NCI-H2171 treated with DMSO at 0.1 percent for 48 hours (cell line): ENCODE results near the gene CDK8.
"Not testable (repeated sequence)": the region's sequence is repeated elsewhere in the genome, so short reads cannot be mapped to it uniquely, and the experiment has no call there.

Experiments used
- DNase-seq: peaks from one replicate; lab custom pipeline; 2025; lab: John Stamatoyannopoulos, UW

Gene CDK8

DNA sequence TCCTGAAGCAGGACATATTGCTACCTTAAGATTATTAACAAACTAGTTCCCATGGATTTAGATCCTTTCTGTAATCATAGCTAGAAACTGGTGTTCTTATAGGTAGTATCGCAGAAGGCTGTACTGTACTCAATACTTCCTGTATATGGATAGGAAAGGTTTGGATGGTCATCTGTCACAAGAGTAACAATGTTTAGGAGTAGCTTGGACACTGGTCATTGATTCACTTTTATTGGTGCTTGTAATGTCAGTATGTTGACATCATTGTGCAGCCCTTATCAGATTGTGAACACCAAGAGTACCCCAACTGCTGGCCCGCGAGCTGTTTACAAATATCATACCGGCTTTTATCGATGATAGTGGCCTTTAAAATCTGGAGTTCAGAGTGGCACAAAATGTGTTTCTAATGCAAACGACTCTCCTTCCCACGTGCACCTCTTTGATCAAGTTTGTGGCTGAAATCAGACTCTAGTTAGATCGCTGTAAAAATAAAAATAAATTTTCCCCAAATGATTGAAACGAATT is 605 bp upstream of the CDK8 start:
- DNase-seq: no peak

DNA sequence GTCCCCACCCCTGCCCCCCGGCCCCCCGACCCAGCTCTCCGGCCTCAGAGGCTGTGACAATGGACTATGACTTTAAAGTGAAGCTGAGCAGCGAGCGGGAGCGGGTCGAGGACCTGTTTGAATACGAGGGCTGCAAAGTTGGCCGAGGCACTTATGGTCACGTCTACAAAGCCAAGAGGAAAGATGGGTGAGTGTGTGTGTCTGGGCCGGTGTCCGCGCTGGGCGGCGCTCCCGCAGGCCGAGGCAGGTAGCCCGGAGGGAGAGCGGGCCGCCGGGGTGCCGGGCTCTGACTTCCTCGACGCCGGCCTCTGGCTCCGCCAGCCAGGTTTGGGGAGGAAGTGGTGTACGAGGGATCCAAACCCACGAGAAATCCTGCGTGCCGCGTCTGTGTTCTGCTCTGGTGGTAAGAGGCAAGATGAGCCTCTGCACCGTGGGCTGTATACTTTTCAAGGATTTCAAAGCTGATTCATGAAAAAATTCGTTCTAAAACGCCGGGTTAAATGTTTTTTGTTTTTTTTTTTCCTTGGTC is 718 bp downstream of the CDK8 start:
- peak; percentile 6 for DNase-seq

- no peak for DNase-seq
These were observed 1.2 kb downstream of the CDK8 start for GRCh38 chr13:26255115-26255514.

DNA sequence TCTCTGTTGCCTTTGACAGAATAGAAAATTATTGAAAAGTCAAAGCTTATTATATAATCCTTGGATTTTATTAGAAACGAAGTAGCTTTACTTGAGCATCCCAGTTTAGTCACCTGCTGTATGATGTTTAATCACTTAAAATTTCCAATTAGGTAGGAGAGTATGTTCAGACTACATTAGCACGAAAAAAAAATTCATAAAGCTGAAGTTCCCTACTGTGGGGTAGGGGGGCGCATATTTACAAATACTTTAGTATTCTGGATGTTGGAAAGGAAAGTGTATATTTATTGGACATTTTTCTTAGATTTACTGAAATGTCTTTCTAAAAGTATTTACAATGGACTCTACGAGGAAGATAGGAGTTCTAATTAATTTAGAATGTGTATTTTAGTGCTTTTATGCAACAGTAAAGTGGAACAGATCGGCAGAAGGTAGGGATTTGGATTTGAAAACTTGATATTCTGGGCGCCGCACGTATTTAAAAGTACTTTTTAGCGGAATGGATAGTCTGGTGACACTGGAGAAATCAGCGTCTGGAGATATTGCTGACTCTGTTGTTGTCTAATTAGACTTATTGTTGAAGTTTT is 1.9 kb downstream of the CDK8 start:
- DNase-seq: peak; percentile 29

GRCh38 chr13:26257049-26257448 is 3.1 kb downstream of the CDK8 start:
- DNase-seq: no peak

- DNase-seq: no peak
These were observed 5.7 kb downstream of the CDK8 start for GRCh38 chr13:26259634-26260033.

- no peak for DNase-seq
These were observed 8.2 kb downstream of the CDK8 start for GRCh38 chr13:26262156-26262555.

- no peak for DNase-seq
These were observed 12.4 kb downstream of the CDK8 start for GRCh38 chr13:26266311-26266710.

DNA sequence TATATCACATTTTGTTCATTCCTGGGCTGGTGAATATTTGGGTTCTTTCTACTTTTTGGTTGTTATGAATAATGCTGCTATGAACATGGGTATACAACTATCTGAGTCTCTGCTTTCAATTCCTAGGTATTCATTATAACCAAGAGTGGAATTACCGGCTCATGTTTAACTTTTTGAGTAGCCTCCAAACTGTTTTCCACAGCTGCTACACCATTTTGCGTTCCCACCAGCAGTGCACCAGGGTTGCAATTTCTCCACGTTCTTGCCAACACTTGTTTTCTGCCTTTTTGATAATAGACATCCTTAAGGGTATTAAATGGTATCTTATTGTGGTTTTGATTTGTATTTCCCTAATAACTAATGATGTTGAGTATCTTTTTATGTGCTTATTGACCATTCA is 16.8 kb downstream of the CDK8 start:
- DNase-seq: no peak

DNA sequence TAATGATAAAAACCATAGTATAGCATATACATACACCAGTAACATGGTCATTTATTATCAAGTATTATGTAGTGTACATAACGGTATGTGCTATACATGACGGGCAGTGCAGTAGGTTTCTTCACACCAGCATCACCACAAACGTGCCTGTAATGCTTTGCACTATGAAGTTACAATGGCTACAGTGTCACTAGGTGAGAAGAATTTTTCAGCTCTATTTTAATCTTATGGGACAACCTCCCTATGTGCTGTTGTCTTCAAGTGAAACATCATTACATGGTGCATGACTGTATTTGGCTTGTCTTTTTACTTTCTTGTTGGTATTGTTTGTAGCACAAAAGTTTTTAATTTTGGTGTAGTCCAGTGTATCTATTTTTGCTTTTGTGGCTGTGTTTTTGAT is 18.7 kb downstream of the CDK8 start:
- DNase-seq: no peak

DNA sequence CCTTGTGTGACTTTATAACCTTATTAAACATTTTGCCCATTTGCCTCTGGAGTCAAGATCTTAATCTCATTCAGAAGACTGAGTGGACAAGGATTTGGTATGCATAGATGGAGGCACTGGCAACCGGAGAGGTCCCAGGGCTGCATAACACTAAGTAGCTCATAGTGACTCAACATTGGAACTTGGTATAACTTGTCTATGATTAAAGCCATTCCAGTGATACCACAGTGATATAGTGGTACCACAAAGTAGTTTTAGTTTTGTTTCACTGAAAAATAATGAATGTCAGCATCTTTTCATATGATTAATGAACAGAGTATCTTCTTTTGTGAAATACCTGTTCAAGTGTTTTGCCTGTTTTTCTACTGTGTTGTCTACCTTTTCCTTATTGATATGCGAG is 26.4 kb downstream of the CDK8 start:
- DNase-seq: no peak

DNA sequence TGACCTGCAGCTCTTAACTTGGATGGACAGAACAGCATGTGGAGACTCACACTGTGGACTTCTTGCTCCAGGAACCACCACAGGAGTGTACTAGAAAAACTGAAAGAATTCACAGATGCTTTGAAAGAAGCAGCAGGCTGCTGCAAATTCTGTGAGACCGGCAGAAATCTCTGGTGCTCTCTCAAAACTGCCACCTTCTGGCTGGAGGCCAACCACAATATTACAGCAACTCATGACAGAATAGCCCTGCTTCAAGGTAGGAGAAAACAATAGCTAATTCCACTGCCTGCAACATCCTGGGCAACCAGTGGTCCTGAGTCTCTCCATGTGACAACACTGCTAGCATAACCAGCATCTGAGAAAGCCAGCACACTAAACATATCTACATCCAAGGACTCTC is 26.9 kb downstream of the CDK8 start:
- no peak for DNase-seq

DNA sequence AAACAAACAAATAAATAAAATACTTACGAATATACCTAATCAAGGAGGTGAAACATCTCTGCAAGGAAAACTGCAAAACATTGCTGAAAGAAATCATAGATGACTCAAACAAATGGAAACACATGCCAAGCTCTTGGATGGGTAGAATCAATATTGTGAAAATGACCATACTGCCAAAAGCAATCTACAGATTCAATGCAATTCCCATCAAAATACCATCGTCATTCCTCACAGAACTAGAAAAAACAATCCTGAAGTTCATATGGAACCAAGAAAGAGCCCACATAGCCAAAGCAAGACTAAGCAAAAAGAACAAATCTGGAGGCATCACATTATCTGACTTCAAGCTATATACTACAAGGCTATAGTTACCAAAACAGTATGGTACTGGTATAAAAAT is 32.0 kb downstream of the CDK8 start:
- not testable (repeated sequence) for DNase-seq

- peak; percentile 76 for DNase-seq
These were observed 34.9 kb downstream of the CDK8 start for GRCh38 chr13:26288838-26289237.

DNA sequence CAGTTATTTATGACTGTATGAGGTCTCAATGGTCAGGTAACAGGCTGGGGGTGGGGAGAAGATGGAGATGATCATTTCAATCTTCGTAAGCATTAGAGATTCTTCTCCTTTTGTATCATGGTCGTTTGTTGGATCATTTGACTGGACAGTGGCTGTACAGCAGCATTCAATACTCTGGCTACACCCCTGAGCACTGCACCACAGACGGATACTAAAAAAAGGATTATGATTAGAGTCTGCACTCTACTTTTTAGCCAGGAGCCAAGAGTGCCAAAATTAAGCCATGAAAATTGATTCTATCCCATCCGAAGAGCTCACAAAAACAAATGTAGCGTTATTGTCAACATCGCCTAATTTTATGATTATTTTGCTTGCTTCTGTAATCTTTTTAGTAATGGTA is 41.9 kb downstream of the CDK8 start:
- no peak for DNase-seq

- no peak for DNase-seq
These were observed 45.3 kb downstream of the CDK8 start for GRCh38 chr13:26299168-26299750.

- no peak for DNase-seq
These were observed 46.2 kb downstream of the CDK8 start for GRCh38 chr13:26300140-26300539.

DNA sequence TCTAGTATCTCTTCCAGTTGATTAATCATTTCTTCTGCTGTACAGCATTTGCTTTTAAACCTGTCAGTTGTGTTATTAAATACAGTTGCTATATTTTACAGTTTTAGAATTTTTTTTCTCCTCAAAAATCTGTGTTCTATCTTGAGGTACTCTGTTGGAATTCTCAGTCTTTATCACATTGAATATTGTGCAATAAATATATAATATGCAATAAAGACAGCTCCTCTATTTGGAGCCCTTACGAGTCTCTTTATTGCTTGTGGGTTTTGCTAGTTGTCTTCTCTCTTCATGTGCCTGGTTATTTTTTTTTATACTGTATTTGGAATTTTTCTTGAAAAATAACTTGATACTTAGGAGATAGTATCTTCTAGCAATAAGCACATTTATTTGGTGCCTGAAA is 51.7 kb downstream of the CDK8 start:
- no peak for DNase-seq

GRCh38 chr13:26307701-26308100 is 53.8 kb downstream of the CDK8 start:
- DNase-seq: no peak

DNA sequence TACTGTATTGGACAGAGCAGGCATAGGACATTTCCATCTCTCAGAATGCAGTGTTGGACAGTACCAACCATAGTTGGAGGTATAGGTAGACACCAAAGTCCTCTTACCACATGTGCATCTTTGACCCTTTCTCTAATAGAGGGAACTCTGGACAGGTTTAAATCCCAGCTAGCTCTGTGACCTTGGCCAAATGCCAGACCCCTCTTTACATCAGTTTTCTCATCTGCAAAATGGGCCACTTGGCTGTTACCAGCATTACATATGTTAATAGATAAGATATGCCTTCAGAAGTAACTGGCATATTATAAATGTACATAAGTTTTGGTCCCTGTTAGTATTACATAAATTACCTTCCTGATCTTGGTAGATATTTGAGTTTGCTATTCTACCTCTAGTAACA is 54.3 kb downstream of the CDK8 start:
- DNase-seq: no peak

GRCh38 chr13:26308836-26309235 is 54.9 kb downstream of the CDK8 start:
- no peak for DNase-seq

DNA sequence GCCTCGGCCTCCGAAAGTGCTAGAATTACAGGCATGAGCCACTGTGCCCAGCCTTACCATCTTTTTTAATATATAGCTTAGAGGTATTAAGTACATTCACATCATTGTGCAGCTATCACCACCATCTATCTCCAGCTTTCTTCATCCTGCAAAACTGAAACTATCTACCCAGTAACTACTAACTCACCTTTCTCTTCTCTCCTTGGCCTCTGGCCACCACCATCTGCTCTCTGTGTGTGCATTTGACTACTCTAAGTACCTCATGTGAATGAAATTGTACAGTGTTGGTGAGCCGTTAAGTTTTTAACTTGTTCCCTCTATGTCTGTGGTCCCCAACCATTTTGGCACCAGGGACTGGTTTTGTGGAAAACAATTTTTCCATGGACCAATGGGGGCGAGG is 56.1 kb downstream of the CDK8 start:
- DNase-seq: peak; percentile 35

DNA sequence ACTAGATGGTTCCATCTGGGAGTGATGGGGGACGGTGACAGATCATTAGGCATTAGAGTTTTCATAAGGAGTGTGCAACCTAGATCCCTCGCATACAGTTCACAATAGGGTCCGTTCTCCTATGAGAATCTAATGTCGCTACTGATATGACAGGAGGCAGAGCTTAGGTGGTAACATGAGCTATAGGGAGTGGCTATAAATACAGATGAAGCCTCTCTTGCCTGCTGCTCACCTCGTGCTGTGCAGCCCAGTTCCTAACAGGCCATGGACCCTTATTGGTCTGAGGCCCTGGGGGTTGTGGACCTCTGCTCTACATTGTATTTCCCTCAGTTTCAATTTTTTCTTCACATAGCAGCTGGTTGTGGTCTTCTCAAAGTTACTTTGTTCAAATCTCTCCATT is 56.5 kb downstream of the CDK8 start:
- peak; percentile 52 for DNase-seq

DNA sequence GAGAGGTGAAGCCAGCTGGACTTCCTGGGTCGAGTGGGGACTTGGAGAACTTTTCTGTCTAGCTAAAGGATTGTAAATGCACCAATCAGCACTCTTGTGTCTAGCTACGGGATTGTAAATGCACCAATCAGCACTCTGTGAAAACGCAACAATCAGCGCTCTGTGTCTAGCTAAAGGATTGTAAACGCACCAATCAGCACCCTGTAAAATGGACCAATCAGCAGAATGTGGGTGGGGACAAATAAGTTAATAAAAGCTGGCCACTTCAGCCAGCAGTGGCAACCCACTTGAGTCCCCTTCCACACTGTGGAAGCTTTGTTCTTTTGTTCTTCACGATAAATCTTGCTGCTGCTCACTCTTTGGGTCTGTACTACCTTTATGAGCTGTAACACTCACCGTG is 58.1 kb downstream of the CDK8 start:
- DNase-seq: not testable (repeated sequence)
